HG02642 (cell line): Measurements from ENCODE around the gene TBC1D5.
"Not testable (repeated sequence)": the region's sequence is repeated elsewhere in the genome, so short reads cannot be mapped to it uniquely, and the experiment has no call there.

Experiments used
- ATAC-seq: cut with Tn5 transposase; IDR thresholded peaks from one replicate; pipeline ENCODE4 v1.9.1; 2021; ENCODE audit warnings: mild to moderate bottlenecking; ENCODE audit not compliant: unreplicated experiment, poor library complexity

The TBC1D5 gene, protein sequence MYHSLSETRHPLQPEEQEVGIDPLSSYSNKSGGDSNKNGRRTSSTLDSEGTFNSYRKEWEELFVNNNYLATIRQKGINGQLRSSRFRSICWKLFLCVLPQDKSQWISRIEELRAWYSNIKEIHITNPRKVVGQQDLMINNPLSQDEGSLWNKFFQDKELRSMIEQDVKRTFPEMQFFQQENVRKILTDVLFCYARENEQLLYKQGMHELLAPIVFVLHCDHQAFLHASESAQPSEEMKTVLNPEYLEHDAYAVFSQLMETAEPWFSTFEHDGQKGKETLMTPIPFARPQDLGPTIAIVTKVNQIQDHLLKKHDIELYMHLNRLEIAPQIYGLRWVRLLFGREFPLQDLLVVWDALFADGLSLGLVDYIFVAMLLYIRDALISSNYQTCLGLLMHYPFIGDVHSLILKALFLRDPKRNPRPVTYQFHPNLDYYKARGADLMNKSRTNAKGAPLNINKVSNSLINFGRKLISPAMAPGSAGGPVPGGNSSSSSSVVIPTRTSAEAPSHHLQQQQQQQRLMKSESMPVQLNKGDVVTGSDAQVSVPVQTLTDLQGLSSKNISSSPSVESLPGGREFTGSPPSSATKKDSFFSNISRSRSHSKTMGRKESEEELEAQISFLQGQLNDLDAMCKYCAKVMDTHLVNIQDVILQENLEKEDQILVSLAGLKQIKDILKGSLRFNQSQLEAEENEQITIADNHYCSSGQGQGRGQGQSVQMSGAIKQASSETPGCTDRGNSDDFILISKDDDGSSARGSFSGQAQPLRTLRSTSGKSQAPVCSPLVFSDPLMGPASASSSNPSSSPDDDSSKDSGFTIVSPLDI

DNA sequence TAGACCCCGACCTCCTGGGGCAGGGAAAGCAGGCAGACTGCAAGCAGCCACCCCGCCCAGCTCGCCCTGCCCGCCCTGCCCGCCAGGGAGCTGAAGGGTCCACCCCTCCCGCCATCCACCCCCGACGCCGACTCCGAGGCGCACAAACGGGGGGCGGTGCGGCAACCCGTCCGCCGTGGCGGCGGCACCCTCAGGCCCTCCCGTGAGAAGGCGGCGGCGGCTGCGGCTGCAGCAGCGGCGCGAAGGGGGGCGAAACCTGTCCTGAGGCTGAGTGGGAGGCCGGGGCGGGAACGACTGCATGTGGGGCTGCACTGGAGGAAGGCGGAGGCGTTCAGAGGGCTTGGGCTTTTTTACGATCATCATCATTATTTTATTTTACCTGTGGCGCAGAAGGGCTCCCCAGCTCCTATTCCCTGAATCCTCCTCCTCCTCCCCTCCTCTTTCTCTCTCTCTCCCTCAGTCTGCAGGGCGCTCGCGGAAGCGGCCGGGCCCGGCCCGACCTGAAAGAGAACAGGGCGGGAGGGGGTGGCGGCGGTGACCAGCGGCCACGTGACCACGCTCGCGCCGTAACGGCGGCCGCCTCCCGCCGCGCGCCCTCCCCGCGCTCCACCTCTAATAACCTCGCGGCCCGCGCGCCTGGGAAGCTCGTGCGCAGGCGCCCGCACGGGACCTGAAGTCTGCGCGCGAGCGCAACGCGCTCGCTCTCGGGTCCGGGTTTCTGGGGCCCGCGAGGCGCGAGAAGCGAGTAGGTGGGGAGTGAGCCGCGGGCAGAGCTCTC lies at the start of gene TBC1D5:
TBC1D5 (minus strand) TSS at position 530 of the 778 bp plus-strand sequence. CDS start 234,061 bp downstream, outside the sequence.
- peak; percentile 85 for ATAC-seq

DNA sequence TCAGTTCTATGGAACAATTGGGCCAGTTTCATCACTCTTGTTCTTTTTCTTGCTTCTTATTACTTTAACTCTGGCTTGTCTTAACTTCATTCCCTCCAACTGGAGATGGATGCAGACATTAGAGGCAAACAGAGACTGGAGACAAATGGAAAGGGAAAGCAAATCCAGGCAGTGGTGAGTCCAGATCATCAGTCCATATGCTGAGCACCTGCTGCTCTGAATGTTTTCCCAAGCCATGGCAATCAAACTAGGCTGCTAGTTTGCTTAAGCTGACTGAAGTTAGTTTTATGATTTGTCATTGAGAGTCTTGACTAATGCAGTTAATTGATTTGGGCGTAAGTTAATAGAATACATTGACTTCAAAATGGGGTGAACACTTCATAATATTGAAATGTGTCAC lies 41.0 kb upstream of the TBC1D5 start:
- no peak for ATAC-seq

- no peak for ATAC-seq
These were observed 40.3 kb upstream of the TBC1D5 start for GRCh38 chr3:17782751-17783150.

GRCh38 chr3:17780369-17780768 lies 37.9 kb upstream of the TBC1D5 start:
- not testable (repeated sequence) for ATAC-seq

DNA sequence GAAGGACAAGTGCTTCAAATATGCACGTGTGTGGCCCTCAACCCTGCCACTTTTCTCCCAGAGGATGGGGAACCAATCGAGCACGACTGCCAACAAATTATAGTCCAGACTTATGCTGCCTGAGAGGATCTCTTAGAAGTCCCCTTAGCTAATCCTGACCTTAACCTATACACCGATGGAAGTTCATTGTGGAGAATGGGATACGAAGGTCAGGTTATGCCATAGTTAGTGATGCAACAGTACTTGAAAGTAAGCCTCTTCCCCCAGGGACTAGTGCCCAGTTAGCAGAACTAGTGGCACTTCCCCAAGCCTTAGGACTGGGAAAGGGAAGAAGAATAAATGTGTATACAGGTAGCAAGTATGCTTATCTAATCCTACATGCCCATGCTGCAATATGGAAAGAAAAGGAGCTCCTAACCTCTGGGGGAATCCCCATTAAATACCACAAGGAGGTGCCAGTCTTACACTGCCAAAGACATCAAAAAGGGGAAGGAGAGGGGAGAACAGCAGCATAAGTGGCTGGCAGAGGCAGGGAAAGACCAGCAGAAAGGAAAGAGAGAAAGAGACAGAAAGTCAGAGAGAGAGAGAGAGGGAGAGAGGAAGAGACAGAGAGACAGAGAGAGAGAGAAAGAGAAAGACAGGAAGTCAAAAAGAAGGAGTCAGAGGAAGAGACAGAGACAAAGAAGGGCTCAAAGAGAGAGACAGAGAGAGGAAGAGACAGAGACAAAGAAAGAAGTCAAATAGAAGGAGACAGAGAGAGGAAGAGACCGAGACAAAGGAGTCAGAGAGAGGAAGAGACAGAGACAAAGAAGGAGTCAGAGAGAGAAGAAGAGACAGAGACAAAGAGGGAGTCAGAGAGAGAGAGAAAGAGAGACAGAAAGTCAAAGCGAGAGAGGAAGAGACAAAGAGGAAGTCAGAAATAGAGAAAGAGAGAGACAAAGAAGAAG lies 37.1 kb upstream of the TBC1D5 start:
- ATAC-seq = not testable (repeated sequence)

DNA sequence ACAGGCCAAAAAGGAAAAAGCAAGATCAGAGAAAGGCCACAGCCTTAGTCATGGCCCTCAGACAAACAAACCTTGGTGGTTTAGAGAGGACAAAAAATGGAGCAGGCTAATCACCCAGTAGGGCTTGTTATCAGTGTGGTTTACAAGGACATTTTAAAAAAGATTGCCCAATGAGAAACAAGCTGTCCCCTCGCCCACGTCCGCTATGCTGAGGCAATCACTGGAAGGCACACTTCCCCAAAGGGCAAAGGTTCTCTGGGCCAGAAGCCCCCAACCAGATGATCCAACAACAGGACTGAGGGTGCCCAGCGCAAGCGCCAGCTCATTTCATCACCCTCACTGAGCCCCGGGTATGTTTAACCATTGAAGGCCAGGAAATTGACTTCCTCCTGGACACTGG lies 34.9 kb upstream of the TBC1D5 start:
- ATAC-seq = not testable (repeated sequence)

DNA sequence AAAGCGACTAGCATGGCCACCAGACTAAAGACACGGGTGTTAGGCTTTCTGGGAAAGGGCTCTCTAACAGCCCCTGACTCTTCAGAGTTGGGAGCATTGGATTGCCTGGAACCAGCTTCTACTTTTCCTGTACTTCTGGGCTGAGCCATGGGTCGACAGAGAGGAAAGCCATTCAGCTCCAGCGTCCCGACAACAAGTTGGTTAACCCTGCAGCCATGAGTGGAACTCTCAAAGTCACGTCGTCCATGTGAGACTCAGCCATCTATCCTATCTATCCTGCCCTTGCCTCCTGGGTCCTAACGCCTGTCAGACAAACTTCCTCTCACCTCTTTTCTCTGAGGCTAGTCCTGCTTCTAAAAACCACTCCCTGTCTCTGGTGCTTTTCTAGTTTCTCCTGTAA lies 32.6 kb upstream of the TBC1D5 start:
- ATAC-seq = no peak

DNA sequence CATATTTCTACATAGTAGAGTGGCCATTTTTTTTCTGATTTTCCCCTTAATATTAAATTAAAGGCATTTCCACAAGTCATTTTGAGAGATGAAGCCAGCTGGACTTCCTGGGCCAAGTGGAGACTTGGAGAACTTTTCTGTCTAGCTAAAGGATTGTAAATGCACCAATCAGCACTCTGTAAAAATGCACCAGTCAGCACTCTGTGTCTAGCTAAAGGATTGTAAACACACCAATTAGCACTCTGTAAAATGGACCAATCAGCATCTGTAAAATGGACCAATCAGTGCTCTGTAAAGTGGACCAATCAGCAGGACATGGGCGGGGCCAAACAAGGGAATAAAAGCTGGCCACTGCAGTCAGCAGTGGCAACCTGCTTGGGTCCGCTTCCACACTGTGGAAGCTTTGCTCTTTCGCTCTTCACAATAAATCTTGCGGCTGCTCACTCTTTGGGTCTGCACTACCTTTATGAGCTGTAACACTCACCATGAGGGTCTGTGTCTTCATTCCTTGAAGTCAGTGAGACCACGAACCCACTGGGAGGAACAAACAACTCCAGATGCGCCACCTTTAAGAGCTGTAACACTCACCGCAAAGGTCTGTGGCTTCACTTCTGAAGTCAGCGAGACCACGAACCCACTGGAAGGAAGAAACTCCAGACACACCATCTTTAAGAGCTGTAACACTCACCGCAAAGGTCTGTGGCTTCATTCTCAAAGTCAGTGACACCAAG lies 31.9 kb upstream of the TBC1D5 start:
- ATAC-seq = not testable (repeated sequence)

DNA sequence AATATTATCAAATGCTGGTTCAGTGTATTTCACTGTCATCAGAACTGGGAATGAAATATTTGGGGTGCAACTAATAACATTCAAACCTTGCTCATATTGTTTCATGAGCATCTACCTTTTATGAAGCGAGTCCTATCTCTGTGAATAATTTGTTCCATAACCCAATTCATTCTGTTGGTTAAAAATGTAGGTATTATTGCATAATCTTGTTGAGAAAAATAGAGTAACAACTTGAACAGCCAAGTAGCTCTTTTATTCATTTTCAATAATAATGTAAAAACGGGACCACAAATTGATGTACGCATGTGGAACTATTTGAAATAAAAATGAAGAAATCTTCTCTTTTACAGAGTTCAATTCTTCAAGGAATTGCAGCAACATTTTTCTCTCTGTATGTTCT lies 30.1 kb upstream of the TBC1D5 start:
- ATAC-seq = no peak

DNA sequence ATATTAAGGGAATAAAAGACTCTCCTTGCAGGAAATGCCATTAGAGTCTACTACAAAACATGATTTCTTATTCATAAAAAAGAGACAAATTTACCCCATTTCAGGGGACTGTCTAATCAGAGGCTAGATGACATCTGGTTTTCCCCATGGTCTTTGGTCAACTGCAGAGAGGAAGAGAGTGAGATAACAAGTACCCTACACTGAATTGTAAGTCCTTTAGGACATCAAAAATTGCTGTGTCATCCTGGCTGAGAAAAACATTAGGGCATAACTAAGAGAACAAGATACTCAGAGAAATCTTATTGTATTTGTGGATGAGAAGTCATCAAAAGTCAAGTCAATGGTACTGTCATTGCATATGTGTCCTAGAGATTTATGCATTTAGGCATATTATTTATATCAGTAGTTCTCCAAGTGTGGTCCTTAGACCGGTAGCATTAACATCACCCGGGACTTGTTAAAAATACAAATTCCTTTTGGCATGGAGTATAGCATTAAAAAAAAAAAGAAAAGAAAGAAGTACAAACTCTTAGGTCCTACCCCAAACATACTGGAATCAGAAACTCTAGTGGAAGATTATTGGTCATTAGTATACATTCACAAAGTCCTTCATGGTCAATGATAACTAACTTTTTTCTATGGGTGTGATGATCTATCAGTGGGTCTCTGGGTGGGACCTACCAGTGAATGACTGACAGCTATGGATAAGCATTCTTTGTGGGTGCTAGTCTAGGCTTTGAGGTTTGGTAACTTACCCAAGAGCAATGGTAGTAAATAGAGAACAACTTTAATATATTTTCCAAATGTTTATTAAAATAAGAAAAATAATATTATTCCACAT lies 29.0 kb upstream of the TBC1D5 start:
- ATAC-seq = no peak

DNA sequence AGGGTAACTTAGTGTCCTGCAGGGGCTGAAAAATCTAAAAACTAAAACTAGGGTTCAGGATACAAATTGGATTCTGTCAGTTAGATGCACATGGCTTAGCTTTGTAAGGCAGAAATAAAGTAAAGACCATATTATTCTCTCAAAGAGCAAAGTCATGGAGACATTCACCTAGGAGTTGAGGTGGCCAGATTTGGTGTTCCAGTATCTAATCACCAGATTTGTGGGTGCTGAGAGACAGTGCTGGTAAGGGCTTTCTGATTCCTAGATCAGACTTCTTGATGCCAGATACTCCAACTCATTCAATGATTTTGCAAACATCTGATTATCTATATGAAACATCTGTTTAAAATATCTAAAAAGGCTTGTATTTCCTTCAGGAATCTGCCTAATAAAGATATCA lies 28.3 kb upstream of the TBC1D5 start:
- no peak for ATAC-seq

- peak; percentile 86 for ATAC-seq
These were observed 23.5 kb upstream of the TBC1D5 start for GRCh38 chr3:17765819-17766472.

- ATAC-seq = no peak
These were observed 19.1 kb upstream of the TBC1D5 start for GRCh38 chr3:17761563-17761962.

DNA sequence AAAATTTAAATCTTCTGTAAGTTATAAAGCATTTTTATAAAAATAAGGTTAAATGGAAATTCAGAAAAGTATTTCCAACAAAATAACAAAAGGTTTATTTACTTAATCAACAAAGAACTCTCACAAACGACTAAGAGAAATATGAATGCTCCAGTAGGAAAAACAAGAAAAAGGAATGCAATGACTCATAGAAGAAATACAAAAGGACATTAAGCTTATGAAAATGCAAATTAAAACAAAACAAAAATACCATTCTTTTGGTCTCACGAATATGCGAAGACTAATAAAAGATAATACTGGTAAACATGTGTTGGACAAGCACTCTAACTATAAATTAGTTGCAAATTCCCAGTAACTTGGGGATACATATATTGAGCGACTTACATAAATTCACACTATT lies 17.5 kb upstream of the TBC1D5 start:
- ATAC-seq = no peak

DNA sequence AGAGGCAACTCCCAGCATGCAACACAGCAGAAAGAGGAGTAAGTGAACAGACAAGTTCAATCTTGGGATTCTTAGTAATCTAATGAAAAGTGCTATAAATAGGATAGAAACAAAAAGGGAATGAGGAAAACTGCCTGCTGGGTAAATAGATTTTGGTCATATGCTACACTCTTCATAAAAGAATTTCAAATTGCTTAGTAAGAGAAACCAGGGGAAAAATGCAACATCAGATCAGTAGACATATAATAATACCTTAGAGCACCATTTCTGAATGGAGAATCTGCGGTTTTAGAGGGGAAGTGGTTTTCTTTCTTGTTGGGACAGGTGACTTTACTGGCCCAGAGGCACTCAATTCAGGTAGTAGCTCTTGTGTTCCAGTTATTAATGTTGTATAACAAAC lies 13.4 kb upstream of the TBC1D5 start:
- ATAC-seq = no peak

DNA sequence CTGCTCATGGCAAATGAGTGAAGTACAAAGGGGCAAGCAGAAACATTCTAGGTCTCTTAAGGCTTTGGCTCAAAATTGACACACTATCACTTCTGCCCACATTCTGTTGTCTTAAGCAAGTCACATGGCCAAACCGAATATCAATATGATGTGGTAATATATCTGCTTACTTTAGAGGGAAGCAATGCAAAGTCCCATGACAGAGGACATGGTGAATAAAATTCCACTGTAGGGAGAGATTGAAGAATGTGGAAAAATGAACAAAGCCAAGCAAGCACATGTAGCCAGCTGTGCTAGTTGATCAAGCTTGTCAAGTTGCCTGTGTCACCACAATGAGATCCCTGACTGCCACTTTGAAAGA lies 11.2 kb upstream of the TBC1D5 start:
- ATAC-seq = no peak

DNA sequence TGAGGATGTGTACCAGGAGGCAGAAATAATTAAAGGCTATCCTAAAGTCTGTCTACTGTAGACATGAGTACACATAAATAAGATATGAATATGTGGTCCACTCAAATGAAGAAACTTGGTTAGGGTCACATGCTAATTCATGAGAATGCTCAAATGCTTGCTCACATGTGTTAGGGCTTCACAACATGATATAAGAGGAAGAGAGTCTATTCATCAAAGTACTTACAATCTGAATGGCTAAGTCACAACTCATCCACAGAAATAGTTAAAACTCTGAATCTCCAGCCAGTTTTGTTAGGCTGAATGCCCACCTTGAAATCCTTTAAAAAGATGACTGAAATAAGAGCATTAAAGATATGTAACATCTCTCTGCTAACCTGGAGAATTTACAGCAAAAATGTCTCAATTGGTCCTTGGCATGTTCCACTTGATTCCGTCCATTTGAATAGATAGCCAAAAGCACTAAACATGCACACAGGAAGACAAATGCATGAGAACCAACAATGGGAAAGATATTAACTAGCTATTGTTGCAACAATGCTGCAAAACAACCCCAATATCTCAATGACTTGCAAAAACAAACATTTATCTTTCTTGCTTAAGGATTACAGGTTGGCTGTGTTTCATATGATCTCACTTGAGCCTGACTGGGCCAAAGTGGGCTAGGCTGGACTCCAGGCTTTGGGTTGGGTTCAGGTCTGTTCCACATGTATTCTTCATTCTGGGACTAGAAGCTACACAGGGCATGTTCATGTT lies 10.6 kb upstream of the TBC1D5 start:
- ATAC-seq = no peak
